H9 (cell line): ENCODE results near the gene CKLF. TPM values are rescaled to one million over a fixed set of nuclear protein-coding genes. Genes with fewer than 3 reads are reported as not detected.

ENCODE experiments used
- DNase-seq: peaks from one replicate; pipeline ENCODE4 v3.0.0-alpha.2; 2017
- H2AFZ ChIP-seq: one replicate; pipeline ENCODE4 v1.6.1; 2013; ENCODE audit warnings: mild to moderate bottlenecking, low read length, control low read depth, moderate library complexity
- H2AK5ac ChIP-seq: 2 replicates; pipeline ENCODE4 v1.6.1; 2013; ENCODE audit warnings: low read length, control low read depth, mixed read lengths; ENCODE audit not compliant: insufficient read length
- H2BK120ac ChIP-seq: one replicate; pipeline ENCODE4 v1.6.1; 2013; ENCODE audit warnings: low read depth, mild to moderate bottlenecking, low read length, control low read depth, inconsistent platforms; ENCODE audit not compliant: poor library complexity, severe bottlenecking
- H2BK12ac ChIP-seq: 2 replicates; pipeline ENCODE4 v1.6.1; 2013; ENCODE audit warnings: low read length, control low read depth, mixed read lengths, low read depth; ENCODE audit not compliant: insufficient read length
- H2BK15ac ChIP-seq: 2 replicates; pipeline ENCODE4 v1.6.1; 2013; ENCODE audit warnings: low read depth, low read length, control low read depth
- H2BK20ac ChIP-seq: one replicate; pipeline ENCODE4 v1.6.1; 2013; ENCODE audit warnings: low read depth, mild to moderate bottlenecking, low read length, control low read depth, inconsistent platforms; ENCODE audit not compliant: poor library complexity, severe bottlenecking
- H2BK5ac ChIP-seq: 2 replicates; pipeline ENCODE4 v1.6.1; 2013; ENCODE audit warnings: low read length, control low read depth, mixed read lengths; ENCODE audit not compliant: insufficient read length
- H3K14ac ChIP-seq: 2 replicates; pipeline ENCODE4 v1.6.1; 2013; ENCODE audit warnings: low read length, control low read depth; ENCODE audit not compliant: insufficient read depth
- H3K18ac ChIP-seq: 2 replicates; pipeline ENCODE4 v1.6.1; 2013; ENCODE audit warnings: low read depth, mild to moderate bottlenecking, mixed read lengths, low read length, control low read depth; ENCODE audit not compliant: insufficient read length
- H3K23ac ChIP-seq: 2 replicates; pipeline ENCODE4 v1.6.1; 2013; ENCODE audit warnings: low read length, control low read depth, mixed read lengths, low read depth; ENCODE audit not compliant: insufficient read length
- H3K23me2 ChIP-seq: 2 replicates; pipeline ENCODE4 v1.6.1; 2013; ENCODE audit warnings: low read depth, mild to moderate bottlenecking, mixed read lengths, low read length, control low read depth; ENCODE audit not compliant: insufficient read length, poor library complexity, severe bottlenecking
- H3K27ac ChIP-seq: 2 replicates; pipeline ENCODE4 v1.5.1; 2013; ENCODE audit warnings: low read length, control low read depth, mixed read lengths, low read depth; ENCODE audit not compliant: insufficient read length
- H3K27me3 ChIP-seq: 2 replicates; pipeline ENCODE4 v1.6.1; 2013; ENCODE audit warnings: low read length, control low read depth, inconsistent platforms; ENCODE audit not compliant: insufficient read depth
- H3K4ac ChIP-seq: 2 replicates; pipeline ENCODE4 v1.6.1; 2013; ENCODE audit warnings: low read depth, mild to moderate bottlenecking, control low read depth, inconsistent platforms, low read length, moderate library complexity
- H3K4me1 ChIP-seq: 2 replicates; pipeline ENCODE4 v1.6.1; 2013; ENCODE audit warnings: low read length, control low read depth, inconsistent platforms; ENCODE audit not compliant: insufficient read depth
- H3K4me2 ChIP-seq: 2 replicates; pipeline ENCODE4 v1.6.1; 2013; ENCODE audit warnings: low read length, control low read depth, mixed read lengths; ENCODE audit not compliant: insufficient read length, insufficient read depth
- H3K56ac ChIP-seq: 2 replicates; pipeline ENCODE4 v1.6.1; 2013; ENCODE audit warnings: low read depth, mild to moderate bottlenecking, mixed read lengths, low read length, control low read depth; ENCODE audit not compliant: insufficient read length
- H3K79me1 ChIP-seq: 2 replicates; pipeline ENCODE4 v1.6.1; 2013; ENCODE audit warnings: low read depth, mild to moderate bottlenecking, moderate library complexity, low read length, control low read depth, inconsistent platforms; ENCODE audit not compliant: insufficient read depth, poor library complexity, severe bottlenecking
- H3K79me2 ChIP-seq: 2 replicates; pipeline ENCODE4 v1.6.1; 2013; ENCODE audit warnings: low read length, control low read depth, inconsistent platforms; ENCODE audit not compliant: insufficient read depth
- H3K9ac ChIP-seq: 2 replicates; pipeline ENCODE4 v1.6.1; 2013; ENCODE audit warnings: low read length, control low read depth, mixed read lengths; ENCODE audit not compliant: insufficient read length; ENCODE audit errors: extremely low read depth
- H3K9me3 ChIP-seq: one replicate; pipeline ENCODE4 v1.6.1; 2013; ENCODE audit warnings: low read depth, low read length, inconsistent platforms; ENCODE audit not compliant: control insufficient read depth
- H3T11ph ChIP-seq: one replicate; pipeline ENCODE4 v1.6.1; 2013; ENCODE audit warnings: mild to moderate bottlenecking, low read length, control low read depth, inconsistent platforms
- H4K20me1 ChIP-seq: one replicate; pipeline ENCODE4 v1.6.1; 2013; ENCODE audit not compliant: control insufficient read depth, insufficient read length, insufficient read depth
- H4K5ac ChIP-seq: 2 replicates; pipeline ENCODE4 v1.6.1; 2013; ENCODE audit warnings: low read depth, mild to moderate bottlenecking, mixed read lengths, low read length, control low read depth; ENCODE audit not compliant: insufficient read length
- H4K8ac ChIP-seq: replicated peaks from 2 replicates; pipeline ENCODE4 v1.6.1; 2013; ENCODE audit warnings: low read length, control low read depth, mixed read lengths, low read depth; ENCODE audit not compliant: insufficient read length
- H4K91ac ChIP-seq: 2 replicates; pipeline ENCODE4 v1.6.1; 2013; ENCODE audit warnings: low read depth, mild to moderate bottlenecking, moderate library complexity, mixed read lengths, low read length, control low read depth; ENCODE audit not compliant: insufficient read length
- H3K27ac Mint-ChIP-seq, 3 experiments: 2 replicates in 2 of 3; 3 replicates in 1 of 3; pipeline ENCODE4 v1.8.0; 2020 to 2021; ENCODE audit warnings: mixed read lengths in 3 of 3, mild to moderate bottlenecking in 1 of 3, moderate library complexity in 1 of 3
- H3K27me3 Mint-ChIP-seq: 2 replicates; pipeline ENCODE4 v1.8.0; 2021; ENCODE audit warnings: low read depth, mild to moderate bottlenecking, moderate library complexity, mixed read lengths
- H3K36me3 Mint-ChIP-seq, 3 experiments: 2 replicates in 2 of 3; 3 replicates in 1 of 3; pipeline ENCODE4 v1.8.0; 2020 to 2021; ENCODE audit warnings: low read depth in 3 of 3, mixed read lengths in 3 of 3; ENCODE audit not compliant: insufficient read depth in 1 of 3
- H3K4me1 Mint-ChIP-seq, 2 experiments: 2 replicates each; pipeline ENCODE4 v1.8.0; 2020; ENCODE audit warnings: mixed read lengths in 2 of 2
- H3K4me3 Mint-ChIP-seq, 2 experiments: 2 replicates in 1 of 2; 3 replicates in 1 of 2; pipeline ENCODE4 v1.8.0; 2020 to 2021; ENCODE audit warnings: mild to moderate bottlenecking in 2 of 2, mixed read lengths in 2 of 2, moderate library complexity in 1 of 2
- H3K9me3 Mint-ChIP-seq, 2 experiments: 2 replicates in 1 of 2; 3 replicates in 1 of 2; pipeline ENCODE4 v1.8.0; 2020; ENCODE audit warnings: mild to moderate bottlenecking in 2 of 2, mixed read lengths in 2 of 2, moderate library complexity in 1 of 2
- CTCF ChIP-seq: fragments of 200-600 bp; sonication (generic); conservative IDR thresholded peaks from 3 replicates; pipeline ENCODE4 v1.8.0; 2021; ENCODE audit warnings: antibody characterized with exemption, mild to moderate bottlenecking
- WGBS: extraction: QIAGEN DNeasy Blood & Tissue Kit; methylation state at CpG from one replicate; pipeline ENCODE4 v1.1.7; 2013; ENCODE audit warnings: missing lambda C conversion rate, low lambda C conversion rate, mixed read lengths; ENCODE audit not compliant: insufficient read length; ENCODE audit errors: extremely low coverage; 5-methylcytosine and 5-hydroxymethylcytosine counted together
- total RNA-seq: library from RNA; stranded (reverse); gene quantifications from 2 replicates; pipeline ENCODE4 v1.2.1, GENCODE V29; 2021

The CKLF gene
- total RNA-seq, 1 experiment from 2014 or later, result 23.1 TPM

DNA sequence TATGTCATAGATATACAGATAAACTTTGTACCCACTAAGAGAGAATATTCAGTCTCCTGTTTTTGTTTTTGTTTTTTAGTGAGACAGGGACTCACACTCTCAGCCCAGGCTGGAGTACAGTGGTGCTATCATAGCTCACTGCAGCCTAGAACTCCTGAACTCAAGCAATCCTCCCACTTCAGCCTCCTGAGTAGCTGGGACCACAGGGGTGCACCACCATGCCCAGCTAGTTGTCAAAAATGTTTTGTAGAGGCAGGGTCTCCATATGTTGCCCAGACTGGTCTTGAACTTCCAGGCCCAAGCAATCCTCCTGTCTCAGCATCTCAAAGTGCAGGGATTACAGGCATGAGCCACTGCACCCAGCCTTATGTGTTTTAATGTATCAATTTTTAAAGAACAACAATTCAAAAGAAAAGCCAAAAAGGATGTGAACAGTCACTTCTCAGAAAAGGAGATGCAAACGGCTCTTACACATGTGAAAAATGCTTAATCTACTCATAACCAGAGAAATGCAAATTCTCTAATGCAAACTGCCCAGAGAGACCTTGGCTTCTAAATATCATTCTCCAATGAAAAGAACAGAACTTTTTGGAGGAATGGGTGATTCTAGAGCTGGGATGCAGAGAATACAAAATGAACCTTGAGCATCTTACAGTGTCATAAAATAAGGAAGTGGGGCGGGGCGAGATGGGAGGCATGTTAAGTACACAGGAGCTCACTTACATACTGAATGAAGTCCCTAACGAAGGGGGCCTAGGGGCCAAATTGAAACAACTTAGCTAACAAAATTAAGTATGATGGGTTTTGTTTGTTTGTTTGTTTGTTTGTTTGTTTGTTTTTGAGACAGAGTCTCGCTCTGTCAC is 44.8 kb downstream of the CKLF start:
- no peaks in the 10 kb centered on the region for H3K9me3 Mint-ChIP-seq
- H3K27ac ChIP-seq, result no peak overlapping the region
- peaks cover 6% of the 10 kb centered on the region; the same call in 1 of the 2 replicates for H3K27me3 Mint-ChIP-seq
- H3K56ac ChIP-seq, result no peak overlapping the region
- H2BK20ac ChIP-seq, result no peak overlapping the region
- H3K4me2 ChIP-seq, result no peak overlapping the region
- no CpG with 5 or more reads among the region's 5 CpGs for WGBS
- H2AK5ac ChIP-seq, result no peak overlapping the region
- H3K27ac Mint-ChIP-seq, result no peak overlapping the region
- TF ChIP-seq CTCF, result no peak
- no peak overlapping the region for H4K8ac ChIP-seq
- no peaks in the 10 kb centered on the region for H3K79me1 ChIP-seq
- H2BK120ac ChIP-seq, result no peak overlapping the region
- no peaks in the 10 kb centered on the region for H3K4me1 Mint-ChIP-seq
- H3K27me3 ChIP-seq, result no peaks in the 10 kb centered on the region
- no peaks in the 10 kb centered on the region for H4K20me1 ChIP-seq
- H3K18ac ChIP-seq, result no peak overlapping the region
- H3K4me3 Mint-ChIP-seq, result no peak overlapping the region
- no peaks in the 10 kb centered on the region for H3K23me2 ChIP-seq
- no peak overlapping the region for H4K5ac ChIP-seq
- H3K36me3 Mint-ChIP-seq, result no peaks in the 10 kb centered on the region
- no peak overlapping the region for H2BK15ac ChIP-seq
- H3K9me3 ChIP-seq, result no peaks in the 10 kb centered on the region
- H2AFZ ChIP-seq, result no peak overlapping the region
- H3K14ac ChIP-seq, result no peak overlapping the region
- no peak overlapping the region for H3K9ac ChIP-seq
- no peak overlapping the region for H3K23ac ChIP-seq
- no peaks in the 10 kb centered on the region for H3K4me1 ChIP-seq
- no peak overlapping the region for H3K4ac ChIP-seq
- no peak overlapping the region for H4K91ac ChIP-seq
- no peak for DNase-seq
- no peak overlapping the region for H3T11ph ChIP-seq
- no peaks in the 10 kb centered on the region for H3K79me2 ChIP-seq
- no peak overlapping the region for H2BK12ac ChIP-seq
- no peak overlapping the region for H2BK5ac ChIP-seq
